Measurements from ENCODE around the gene CENPP. TPM values are rescaled to one million over a fixed set of nuclear protein-coding genes. Genes with fewer than 3 reads are reported as not detected.

The CENPP gene
- total RNA-seq, 1 donor from 2014 or later, result 4.3 TPM

- no peak for DNase-seq
- intact Hi-C loops (cut with DNase I), result no loop called here
Observed at GRCh38 chr9:92663951-92664350, 338.2 kb downstream of the CENPP start.

GRCh38 chr9:92664394-92665152, 338.8 kb downstream of the CENPP start:
- H3K4me3 ChIP-seq, result no peak overlapping the region
- DNase-seq (no peak), ATAC-seq (no peak)
- no peak overlapping the region for H3K27ac ChIP-seq
- intact Hi-C loops (cut with DNase I), result no loop called here
- TF ChIP-seq CTCF (IDR thresholded peaks at IDR 0.05), result no peak
- peaks cover 21% of the 10 kb centered on the region for H3K4me1 ChIP-seq
- no peaks in the 10 kb centered on the region for H3K27me3 ChIP-seq (ENCODE audit: low read depth)
- H3K36me3 ChIP-seq, result peaks cover 12% of the 10 kb centered on the region
- no peaks in the 10 kb centered on the region for H3K9me3 ChIP-seq

More at GRCh38 chr9:92663951-92664350, 338.2 kb downstream of the CENPP start:
- peaks cover 20% of the 10 kb centered on the region for H3K4me1 ChIP-seq
- peaks cover 12% of the 10 kb centered on the region for H3K36me3 ChIP-seq
- no peak for TF ChIP-seq CTCF (IDR thresholded peaks at IDR 0.05)
- no peak overlapping the region for H3K27ac ChIP-seq
- ATAC-seq, result no peak
- H3K27me3 ChIP-seq (ENCODE audit: low read depth), result no peaks in the 10 kb centered on the region
- no peak overlapping the region for H3K4me3 ChIP-seq
- no peaks in the 10 kb centered on the region for H3K9me3 ChIP-seq

- H3K9me3 ChIP-seq, result no peaks in the 10 kb centered on the region
- peaks cover 12% of the 10 kb centered on the region for H3K36me3 ChIP-seq
- ATAC-seq (no peak), DNase-seq (no peak)
- H3K4me1 ChIP-seq, result peaks cover 22% of the 10 kb centered on the region
- no peak overlapping the region for H3K4me3 ChIP-seq
- no peak overlapping the region for H3K27ac ChIP-seq
- intact Hi-C loops (cut with DNase I), result no loop called here
- no peaks in the 10 kb centered on the region for H3K27me3 ChIP-seq (ENCODE audit: low read depth)
- TF ChIP-seq CTCF (IDR thresholded peaks at IDR 0.05), result no peak
Observed at GRCh38 chr9:92665836-92666235, 340.1 kb downstream of the CENPP start.

DNA sequence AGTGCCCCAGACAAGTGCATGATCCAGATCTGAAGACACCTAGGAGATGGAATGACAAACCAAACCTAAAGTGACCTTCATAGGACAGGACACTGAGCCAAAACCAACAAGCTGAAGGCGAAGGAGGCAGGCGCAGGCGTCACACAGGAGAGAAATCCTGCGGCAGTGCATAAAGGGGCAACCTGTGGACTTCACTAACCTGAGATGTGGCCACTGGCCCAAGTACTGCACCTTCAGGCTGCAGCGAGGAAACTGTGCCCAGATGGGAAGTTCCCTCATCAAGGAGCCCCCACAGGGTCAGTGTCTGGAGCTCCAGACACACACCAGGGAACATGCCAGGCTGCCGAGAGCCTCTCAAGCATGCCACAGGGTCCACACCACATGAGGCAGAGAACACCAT, 340.5 kb downstream of the CENPP start:
- DNase-seq (no peak), ATAC-seq (no peak)
- intact Hi-C loops (cut with DNase I), result no loop called here
- Histone ChIP-seq H3K9me3 (no peaks in the 10 kb centered on the region), H3K4me1 (peaks cover 26% of the 10 kb centered on the region), H3K27me3 (ENCODE audit: low read depth) (no peaks in the 10 kb centered on the region), H3K36me3 (peaks cover 12% of the 10 kb centered on the region), H3K4me3 (no peak overlapping the region), H3K27ac (no peak overlapping the region)
- no peak for TF ChIP-seq CTCF (IDR thresholded peaks at IDR 0.05)

- H3K27me3 ChIP-seq (ENCODE audit: low read depth), result no peaks in the 10 kb centered on the region
- no peak for TF ChIP-seq CTCF (IDR thresholded peaks at IDR 0.05)
- peaks cover 30% of the 10 kb centered on the region for H3K4me1 ChIP-seq
- H3K4me3 ChIP-seq, result no peak overlapping the region
- no peak for ATAC-seq
- no peaks in the 10 kb centered on the region for H3K9me3 ChIP-seq
- peaks cover 12% of the 10 kb centered on the region for H3K36me3 ChIP-seq
- no peak overlapping the region for H3K27ac ChIP-seq
- intact Hi-C loops (cut with DNase I), result no loop called here
- DNase-seq, result no peak
Observed at GRCh38 chr9:92666912-92667532, 341.3 kb downstream of the CENPP start.
